HEK293 (cell line): ENCODE measurements around the gene ELL.

Experiments used
- ATF2 ChIP-seq: fragments of 450-650 bp; formaldehyde crosslinking; IDR thresholded peaks from 2 replicates; pipeline ENCODE4 v1.5.1; 2016; ENCODE audit warnings: missing biosample characterization, missing genetic modification characterization, low read depth
- BCL11A ChIP-seq: fragments of 450-650 bp; formaldehyde crosslinking; IDR thresholded peaks from 2 replicates; pipeline ENCODE4 v1.5.1; 2016; ENCODE audit warnings: low read depth, missing biosample characterization, missing genetic modification characterization
- CTCF ChIP-seq: fragments of 450-650 bp; formaldehyde crosslinking; IDR thresholded peaks from 2 replicates; pipeline ENCODE4 v1.5.1; 2016; ENCODE audit warnings: missing biosample characterization, missing genetic modification characterization
- KLF9 ChIP-seq: fragments of 450-650 bp; formaldehyde crosslinking; IDR thresholded peaks from 2 replicates; pipeline ENCODE4 v1.5.1; 2016; ENCODE audit warnings: missing biosample characterization, missing genetic modification characterization, low read depth
- PBX3 ChIP-seq: sonication (generic); formaldehyde crosslinking; IDR thresholded peaks from 2 replicates; pipeline ENCODE4 v1.8.1; 2022; ENCODE audit warnings: mild to moderate bottlenecking, moderate library complexity, missing genetic modification reagents
- SCRT1 ChIP-seq: fragments of 450-650 bp; formaldehyde crosslinking; IDR thresholded peaks from 2 replicates; pipeline ENCODE4 v1.5.1; 2016; ENCODE audit warnings: missing biosample characterization, missing genetic modification characterization, borderline replicate concordance
- ZFP41 ChIP-seq: fragments of 450-650 bp; formaldehyde crosslinking; IDR thresholded peaks from 2 replicates; pipeline ENCODE4 v1.5.1; 2016; ENCODE audit warnings: missing biosample characterization, missing genetic modification characterization, borderline replicate concordance
- ZNF175 ChIP-seq: fragments of 450-650 bp; formaldehyde crosslinking; IDR thresholded peaks from 2 replicates; pipeline ENCODE4 v1.5.1; 2016; ENCODE audit warnings: missing biosample characterization, missing genetic modification characterization
- ZNF658 ChIP-seq: fragments of 450-650 bp; formaldehyde crosslinking; IDR thresholded peaks from 2 replicates; pipeline ENCODE4; 2016; ENCODE audit warnings: missing biosample characterization, missing genetic modification characterization
- TF ChIP-seq, protein P1 (sequence below): fragments of 450-650 bp; formaldehyde crosslinking; IDR thresholded peaks from 2 replicates; pipeline ENCODE4 v1.5.1; 2016; ENCODE audit warnings: missing biosample characterization, missing genetic modification characterization

- TF ChIP-seq ZNF175 (no peak), SCRT1 (tag by site-specific recombination) (no peak), CTCF (no peak), KLF9 (no peak), ZFP41 (no peak), ATF2 (no peak), PBX3 (CRISPR knock-in tag) (no peak), ZNF658 (tag by site-specific recombination) (no peak), BCL11A (tag by site-specific recombination) (no peak)
- TF ChIP-seq, protein P1, sequence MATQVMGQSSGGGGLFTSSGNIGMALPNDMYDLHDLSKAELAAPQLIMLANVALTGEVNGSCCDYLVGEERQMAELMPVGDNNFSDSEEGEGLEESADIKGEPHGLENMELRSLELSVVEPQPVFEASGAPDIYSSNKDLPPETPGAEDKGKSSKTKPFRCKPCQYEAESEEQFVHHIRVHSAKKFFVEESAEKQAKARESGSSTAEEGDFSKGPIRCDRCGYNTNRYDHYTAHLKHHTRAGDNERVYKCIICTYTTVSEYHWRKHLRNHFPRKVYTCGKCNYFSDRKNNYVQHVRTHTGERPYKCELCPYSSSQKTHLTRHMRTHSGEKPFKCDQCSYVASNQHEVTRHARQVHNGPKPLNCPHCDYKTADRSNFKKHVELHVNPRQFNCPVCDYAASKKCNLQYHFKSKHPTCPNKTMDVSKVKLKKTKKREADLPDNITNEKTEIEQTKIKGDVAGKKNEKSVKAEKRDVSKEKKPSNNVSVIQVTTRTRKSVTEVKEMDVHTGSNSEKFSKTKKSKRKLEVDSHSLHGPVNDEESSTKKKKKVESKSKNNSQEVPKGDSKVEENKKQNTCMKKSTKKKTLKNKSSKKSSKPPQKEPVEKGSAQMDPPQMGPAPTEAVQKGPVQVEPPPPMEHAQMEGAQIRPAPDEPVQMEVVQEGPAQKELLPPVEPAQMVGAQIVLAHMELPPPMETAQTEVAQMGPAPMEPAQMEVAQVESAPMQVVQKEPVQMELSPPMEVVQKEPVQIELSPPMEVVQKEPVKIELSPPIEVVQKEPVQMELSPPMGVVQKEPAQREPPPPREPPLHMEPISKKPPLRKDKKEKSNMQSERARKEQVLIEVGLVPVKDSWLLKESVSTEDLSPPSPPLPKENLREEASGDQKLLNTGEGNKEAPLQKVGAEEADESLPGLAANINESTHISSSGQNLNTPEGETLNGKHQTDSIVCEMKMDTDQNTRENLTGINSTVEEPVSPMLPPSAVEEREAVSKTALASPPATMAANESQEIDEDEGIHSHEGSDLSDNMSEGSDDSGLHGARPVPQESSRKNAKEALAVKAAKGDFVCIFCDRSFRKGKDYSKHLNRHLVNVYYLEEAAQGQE = no peak
Measured at GRCh38 chr19:18502246-18502637, 19.6 kb downstream of the ELL start.
